RWPE2 (cell line): ENCODE results near the gene KAZN.

Source experiments
- ATAC-seq: fragments of 200-7000 bp; cut with Tn5 transposase; 3 replicates; pipeline ENCODE4 v1.9.1; 2021; ENCODE audit warnings: low read depth
- DNase-seq: peaks from one replicate; pipeline ENCODE4 v3.0.0-alpha.2; 2020; ENCODE audit warnings: low spot score
- H3K27ac ChIP-seq: fragments of 450-650 bp; 2 replicates; pipeline ENCODE4 v1.5.1; 2017; ENCODE audit warnings: mild to moderate bottlenecking; ENCODE audit not compliant: poor library complexity, severe bottlenecking
- H3K27me3 ChIP-seq: fragments of 250-450 bp; sonication (Bioruptor Pico); 2 replicates; pipeline ENCODE4 v1.5.1; 2021; ENCODE audit warnings: mild to moderate bottlenecking, moderate library complexity; ENCODE audit not compliant: insufficient read depth, poor library complexity, severe bottlenecking
- H3K36me3 ChIP-seq: fragments of 250-450 bp; sonication (Bioruptor Pico); 2 replicates; pipeline ENCODE4 v1.5.1; 2020; ENCODE audit warnings: low read depth, mild to moderate bottlenecking, moderate library complexity
- H3K4me1 ChIP-seq: fragments of 250-450 bp; sonication (Bioruptor Pico); 2 replicates; pipeline ENCODE4 v1.5.1; 2021; ENCODE audit warnings: mild to moderate bottlenecking, moderate library complexity; ENCODE audit not compliant: insufficient read depth, poor library complexity, severe bottlenecking
- H3K4me3 ChIP-seq: fragments of 250-450 bp; sonication (Bioruptor Pico); 2 replicates; pipeline ENCODE4 v1.5.1; 2021; ENCODE audit warnings: mild to moderate bottlenecking, moderate library complexity; ENCODE audit not compliant: severe bottlenecking
- H3K9me3 ChIP-seq: fragments of 250-450 bp; sonication (Bioruptor Pico); 2 replicates; pipeline ENCODE4 v1.5.1; 2021; ENCODE audit warnings: mild to moderate bottlenecking, moderate library complexity; ENCODE audit not compliant: severe bottlenecking
- TF ChIP-seq, protein P1 (sequence below): fragments of 450-650 bp; IDR thresholded peaks from one replicate; pipeline ENCODE4 v1.5.1; 2017; ENCODE audit warnings: mild to moderate bottlenecking, moderate library complexity; ENCODE audit not compliant: poor library complexity, severe bottlenecking

KAZN gene

DNA sequence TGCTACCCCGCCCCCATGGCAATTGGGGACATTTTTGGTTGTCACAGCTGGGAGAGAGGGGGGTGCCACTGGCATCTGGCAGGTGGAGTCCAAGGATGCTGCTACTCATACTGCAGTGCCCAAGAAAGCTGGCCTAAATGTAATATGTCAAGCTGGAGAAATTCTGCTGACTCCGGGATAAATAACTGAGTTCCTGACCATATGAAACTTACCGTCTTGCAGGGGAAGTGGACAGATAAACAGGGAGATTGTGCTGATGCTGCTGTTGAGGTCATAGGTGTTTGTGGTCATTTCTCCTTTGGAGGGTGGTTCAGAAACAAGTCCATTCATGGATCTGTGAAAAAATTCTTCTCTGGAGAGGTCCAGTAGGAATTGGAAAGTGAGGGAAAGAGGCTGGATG is 54.4 kb downstream of the KAZN start:
- H3K4me3 ChIP-seq: no peak overlapping the region
- TF ChIP-seq, protein P1, sequence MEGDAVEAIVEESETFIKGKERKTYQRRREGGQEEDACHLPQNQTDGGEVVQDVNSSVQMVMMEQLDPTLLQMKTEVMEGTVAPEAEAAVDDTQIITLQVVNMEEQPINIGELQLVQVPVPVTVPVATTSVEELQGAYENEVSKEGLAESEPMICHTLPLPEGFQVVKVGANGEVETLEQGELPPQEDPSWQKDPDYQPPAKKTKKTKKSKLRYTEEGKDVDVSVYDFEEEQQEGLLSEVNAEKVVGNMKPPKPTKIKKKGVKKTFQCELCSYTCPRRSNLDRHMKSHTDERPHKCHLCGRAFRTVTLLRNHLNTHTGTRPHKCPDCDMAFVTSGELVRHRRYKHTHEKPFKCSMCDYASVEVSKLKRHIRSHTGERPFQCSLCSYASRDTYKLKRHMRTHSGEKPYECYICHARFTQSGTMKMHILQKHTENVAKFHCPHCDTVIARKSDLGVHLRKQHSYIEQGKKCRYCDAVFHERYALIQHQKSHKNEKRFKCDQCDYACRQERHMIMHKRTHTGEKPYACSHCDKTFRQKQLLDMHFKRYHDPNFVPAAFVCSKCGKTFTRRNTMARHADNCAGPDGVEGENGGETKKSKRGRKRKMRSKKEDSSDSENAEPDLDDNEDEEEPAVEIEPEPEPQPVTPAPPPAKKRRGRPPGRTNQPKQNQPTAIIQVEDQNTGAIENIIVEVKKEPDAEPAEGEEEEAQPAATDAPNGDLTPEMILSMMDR: no peak

GRCh38 chr1:14653461-14653960 is 55.0 kb downstream of the KAZN start:
- DNase-seq: no peak
- no peak for ATAC-seq
- TF ChIP-seq, protein P1: no peak
- no peaks in the 10 kb centered on the region for H3K36me3 ChIP-seq
- no peak overlapping the region for H3K4me3 ChIP-seq
- no peaks in the 10 kb centered on the region for H3K9me3 ChIP-seq
- H3K27me3 ChIP-seq: no peaks in the 10 kb centered on the region
- H3K4me1 ChIP-seq: no peaks in the 10 kb centered on the region
- no peak overlapping the region for H3K27ac ChIP-seq

More for the DNA sequence above, 54.4 kb downstream of the KAZN start:
- no peaks in the 10 kb centered on the region for H3K9me3 ChIP-seq
- ATAC-seq: no peak
- no peaks in the 10 kb centered on the region for H3K27me3 ChIP-seq
- no peaks in the 10 kb centered on the region for H3K36me3 ChIP-seq
- no peaks in the 10 kb centered on the region for H3K4me1 ChIP-seq
- no peak for DNase-seq
- no peak overlapping the region for H3K27ac ChIP-seq

- TF ChIP-seq, protein P1: no peak
- no peaks in the 10 kb centered on the region for H3K9me3 ChIP-seq
- H3K4me1 ChIP-seq: no peaks in the 10 kb centered on the region
- H3K4me3 ChIP-seq: no peak overlapping the region
- ATAC-seq (no peak), DNase-seq (no peak)
- no peaks in the 10 kb centered on the region for H3K36me3 ChIP-seq
- no peak overlapping the region for H3K27ac ChIP-seq
- H3K27me3 ChIP-seq: no peaks in the 10 kb centered on the region
Observed at GRCh38 chr1:14654554-14654953, 56.1 kb downstream of the KAZN start.

- Histone ChIP-seq H3K27ac (no peak overlapping the region), H3K4me1 (no peaks in the 10 kb centered on the region), H3K36me3 (no peaks in the 10 kb centered on the region), H3K9me3 (no peaks in the 10 kb centered on the region), H3K27me3 (no peaks in the 10 kb centered on the region), H3K4me3 (no peak overlapping the region)
- ATAC-seq: no peak
- DNase-seq: no peak
- TF ChIP-seq, protein P1: no peak
Observed at GRCh38 chr1:14655385-14655784, 56.9 kb downstream of the KAZN start.

DNA sequence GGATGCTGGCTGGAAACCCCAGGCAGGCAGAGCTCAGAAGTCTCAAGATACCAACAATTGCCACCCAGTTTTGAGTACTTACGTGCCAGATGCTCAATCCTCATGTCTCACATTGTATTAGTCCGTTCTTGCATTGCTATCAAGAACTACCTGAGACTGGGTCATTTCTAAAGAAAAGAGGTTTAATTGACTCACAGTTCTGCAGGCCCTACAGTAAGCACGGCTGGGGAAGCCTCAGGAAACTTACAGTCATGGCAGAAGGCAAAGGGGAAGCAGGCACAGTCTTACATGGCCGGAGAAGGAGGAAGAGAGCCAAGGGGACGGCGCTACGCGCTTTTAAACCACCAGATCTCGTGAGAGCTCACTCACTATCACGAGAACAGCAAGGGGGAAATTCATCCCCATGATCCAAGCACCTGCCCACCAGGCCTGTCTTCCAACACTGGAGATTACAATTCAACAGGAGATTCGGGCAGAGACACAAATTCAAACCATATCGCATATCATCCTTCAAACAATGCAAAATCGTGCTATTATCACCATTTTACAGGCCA is 58.0 kb downstream of the KAZN start:
- H3K27ac ChIP-seq: no peak overlapping the region
- H3K36me3 ChIP-seq: no peaks in the 10 kb centered on the region
- H3K4me3 ChIP-seq: no peak overlapping the region
- ATAC-seq (no peak), DNase-seq (no peak)
- H3K4me1 ChIP-seq: no peaks in the 10 kb centered on the region
- H3K9me3 ChIP-seq: no peaks in the 10 kb centered on the region
- TF ChIP-seq, protein P1: no peak
- H3K27me3 ChIP-seq: no peaks in the 10 kb centered on the region
